A549 (cell line): ENCODE results near the gene DLG2. TPM values are rescaled to one million over a fixed set of nuclear protein-coding genes. Genes with fewer than 3 reads are reported as not detected.

Source experiments
- ATAC-seq, 2 experiments: fragments of 200-7000 bp in 1 of 2; fragments of >200 bp in 1 of 2; cut with Nextera tagmentation in 1 of 2; cut with Tn5 transposase in 1 of 2; 3 replicates each; pipeline versions ENCODE4 v1.8.0 to v1.9.1; 2018 to 2020; ENCODE audit warnings: mild to moderate bottlenecking in 1 of 2, moderate library complexity in 1 of 2
- CTCF ChIA-PET: fragments of 300-600 bp; sonication (Branson Sonifier 250); formaldehyde crosslinking; extraction: SDS; loops from one replicate; lab custom pipeline; 2021; ENCODE audit warnings: antibody characterized with exemption, inconsistent platforms; lab: Yijun Ruan, JAX
- POLR2A ChIA-PET: fragments of 350-600 bp; formaldehyde crosslinking; extraction: SDS; loops from one replicate; lab custom pipeline; 2021; ENCODE audit warnings: antibody characterized with exemption, inconsistent platforms; lab: Yijun Ruan, JAX
- DNase-seq, 2 experiments: peaks; one replicate each; pipeline versions ENCODE4 v3.0.0 to v3.0.0-alpha.2; 2011 to 2016; ENCODE audit warnings: low read depth in 1 of 2, low spot score in 1 of 2
- FAIRE-seq: peaks from 2 replicates; lab custom pipeline; 2011; peaks lifted over from hg19 to GRCh38; lab: Jason Lieb, UNC
- H3K27ac ChIP-seq, 2 experiments: fragments of >200 bp; sonication (Bioruptor Twin); formaldehyde crosslinking; 3 replicates each; pipeline ENCODE4 v1.5.1; 2016 to 2017
- H3K4me1 ChIP-seq: fragments of >200 bp; sonication (Bioruptor Twin); formaldehyde crosslinking; 3 replicates; pipeline ENCODE4 v1.6.1; 2016
- H3K4me2 ChIP-seq: fragments of >200 bp; sonication (Bioruptor Twin); formaldehyde crosslinking; 3 replicates; pipeline ENCODE4 v1.6.1; 2016
- H3K4me3 ChIP-seq: fragments of >200 bp; sonication (Bioruptor Twin); formaldehyde crosslinking; 3 replicates; pipeline ENCODE4 v1.5.1; 2016
- H3K9me3 ChIP-seq: fragments of >200 bp; sonication (Bioruptor Twin); formaldehyde crosslinking; 3 replicates; pipeline ENCODE4 v1.6.1; 2016
- FOXS1 ChIP-seq: fragments of 250-450 bp; sonication (Bioruptor Pico); IDR thresholded peaks from 2 replicates; pipeline ENCODE4 v1.5.0; 2020; ENCODE audit warnings: mild to moderate bottlenecking, moderate library complexity
- HEYL ChIP-seq: fragments of 250-450 bp; sonication (Bioruptor Pico); IDR thresholded peaks from 2 replicates; pipeline ENCODE4 v1.8.0; 2021; ENCODE audit warnings: mild to moderate bottlenecking, moderate library complexity
- HOXB13 ChIP-seq: fragments of 250-450 bp; sonication (Bioruptor Pico); IDR thresholded peaks from 2 replicates; pipeline ENCODE4 v1.5.0; 2020; ENCODE audit warnings: low read depth, mild to moderate bottlenecking, moderate library complexity
- HOXB5 ChIP-seq: fragments of 250-450 bp; sonication (Bioruptor Pico); IDR thresholded peaks from 2 replicates; pipeline ENCODE4 v1.5.0; 2020; ENCODE audit warnings: mild to moderate bottlenecking, moderate library complexity
- KDM5A ChIP-seq: fragments of 200-600 bp; sonication (generic); IDR thresholded peaks from 2 replicates; pipeline ENCODE4 v1.6.1; 2016; ENCODE audit warnings: antibody characterized with exemption, mild to moderate bottlenecking
- MAFK ChIP-seq: fragments of 450-650 bp; IDR thresholded peaks from 2 replicates; pipeline ENCODE4 v1.6.1; 2014; ENCODE audit not compliant: partially characterized antibody
- NFE2L2 ChIP-seq: fragments of 150-350 bp; conservative IDR thresholded peaks from 2 replicates; pipeline ENCODE4 v1.6.1; 2014; ENCODE audit warnings: low read length
- NR3C1 ChIP-seq: fragments of >200 bp; sonication (Bioruptor Twin); formaldehyde crosslinking; IDR thresholded peaks from 3 replicates; pipeline ENCODE4 v1.6.1; 2017
- POLR2AphosphoS2 ChIP-seq: conservative IDR thresholded peaks from 2 replicates; pipeline ENCODE4 v1.6.1; 2012; ENCODE audit warnings: low read length, improper control_type of control experiment, inconsistent platforms
- RAD21 ChIP-seq, 2 experiments: fragments of >200 bp in 1 of 2; sonication (Bioruptor Twin) in 1 of 2; formaldehyde crosslinking in 1 of 2; IDR thresholded peaks in 1 of 2; conservative IDR thresholded peaks in 1 of 2; 2 replicates in 1 of 2; 3 replicates in 1 of 2; pipeline ENCODE4 v1.6.1; 2012 to 2018; ENCODE audit warnings: inconsistent platforms in 1 of 2
- SMC3 ChIP-seq: fragments of >200 bp; sonication (Bioruptor Twin); formaldehyde crosslinking; IDR thresholded peaks from 3 replicates; pipeline ENCODE4 v1.6.1; 2018; ENCODE audit warnings: inconsistent platforms
- ZFP36 ChIP-seq: fragments of 450-650 bp; IDR thresholded peaks from 2 replicates; pipeline ENCODE4 v1.6.1; 2014; ENCODE audit warnings: borderline replicate concordance; ENCODE audit not compliant: partially characterized antibody
- WGBS: methylation state at CpG from one replicate; pipeline ENCODE4 v1.1.6; 2017; ENCODE audit errors: missing lambda C conversion rate; 5-methylcytosine and 5-hydroxymethylcytosine counted together
- polyA plus RNA-seq, 4 experiments: library from polyadenylated mRNA; depleted of rRNA in 3 of 4; stranded (reverse); fragments of >200 nt; fragmentation: RNase III in 1 of 4; extraction: RNeasy Plus Mini Kit Qiagen cat#74134 plus additional on column Dnase treatment in 1 of 4; gene quantifications; 2 replicates in 3 of 4; 3 replicates in 1 of 4; pipeline ENCODE4 v1.2.3, GENCODE V29; 2011 to 2017
- TF ChIP-seq, protein P1 (sequence below): fragments of >200 bp; sonication (Bioruptor Twin); formaldehyde crosslinking; IDR thresholded peaks from 2 replicates; pipeline ENCODE4 v1.6.1; 2016
- TF ChIP-seq, protein P2 (sequence below): fragments of 200-600 bp; sonication (generic); IDR thresholded peaks from 2 replicates; pipeline ENCODE4 v1.6.1; 2016; ENCODE audit warnings: antibody characterized with exemption, mild to moderate bottlenecking, moderate library complexity
- TF ChIP-seq, protein P3 (sequence below): fragments of 250-450 bp; sonication (Bioruptor Pico); IDR thresholded peaks from 2 replicates; pipeline ENCODE4 v1.5.0; 2020; ENCODE audit warnings: low read depth, mild to moderate bottlenecking, moderate library complexity
- TF ChIP-seq, protein P4 (sequence below): IDR thresholded peaks from 2 replicates; pipeline ENCODE4 v1.6.1; 2012

DLG2 gene
- polyA plus RNA-seq, 2 of the 4 experiments (the other 2 are of a cell fraction), result 0.26 to 0.79 TPM

DNA sequence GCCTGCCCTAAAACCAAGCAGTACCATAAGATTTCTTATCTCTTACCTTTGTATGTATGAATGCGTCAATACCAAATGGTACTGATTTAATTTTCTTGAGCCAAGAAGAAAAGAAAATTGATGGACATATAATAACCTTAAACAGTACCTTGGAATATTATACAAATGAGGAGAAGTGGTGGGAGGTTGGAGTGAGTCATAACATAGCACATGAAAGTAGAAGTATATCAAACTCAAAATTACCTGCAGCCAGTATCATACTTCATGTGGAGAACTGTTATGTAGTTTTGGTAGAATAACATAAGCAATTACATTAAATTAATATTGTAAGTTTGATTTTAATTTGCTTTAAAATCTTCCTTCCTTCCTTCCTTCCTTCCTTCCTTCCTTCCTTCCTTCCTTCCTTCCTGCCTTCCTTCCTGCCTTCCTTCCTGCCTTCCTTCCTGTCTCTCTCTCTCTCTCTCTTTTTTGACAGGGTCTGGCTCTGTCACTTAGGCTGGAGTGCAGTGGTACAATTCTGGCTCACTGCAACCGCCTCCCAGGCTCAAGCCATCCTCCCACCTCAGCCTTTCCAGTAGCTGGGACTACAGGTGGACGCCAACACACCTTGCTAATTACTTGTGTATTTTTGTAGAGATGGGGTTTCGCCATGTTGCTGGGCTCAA lies 1880.1 kb downstream of the DLG2 start:
- Histone ChIP-seq H3K4me2 (no peak overlapping the region), H3K9me3 (no peaks in the 10 kb centered on the region), H3K27ac (no peak overlapping the region), H3K4me3 (no peak overlapping the region), H3K4me1 (no peaks in the 10 kb centered on the region)
- TF ChIP-seq, protein P1, sequence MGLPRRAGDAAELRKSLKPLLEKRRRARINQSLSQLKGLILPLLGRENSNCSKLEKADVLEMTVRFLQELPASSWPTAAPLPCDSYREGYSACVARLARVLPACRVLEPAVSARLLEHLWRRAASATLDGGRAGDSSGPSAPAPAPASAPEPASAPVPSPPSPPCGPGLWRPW, result no peak
- DNase-seq, result no peak
- no peak for ATAC-seq
- FAIRE-seq, result no peak
- POLR2A ChIA-PET, result no interaction called here
- CTCF ChIA-PET, result no interaction called here
- WGBS, result 13% methylated on average over 4 of the region's 4 CpGs

DNA sequence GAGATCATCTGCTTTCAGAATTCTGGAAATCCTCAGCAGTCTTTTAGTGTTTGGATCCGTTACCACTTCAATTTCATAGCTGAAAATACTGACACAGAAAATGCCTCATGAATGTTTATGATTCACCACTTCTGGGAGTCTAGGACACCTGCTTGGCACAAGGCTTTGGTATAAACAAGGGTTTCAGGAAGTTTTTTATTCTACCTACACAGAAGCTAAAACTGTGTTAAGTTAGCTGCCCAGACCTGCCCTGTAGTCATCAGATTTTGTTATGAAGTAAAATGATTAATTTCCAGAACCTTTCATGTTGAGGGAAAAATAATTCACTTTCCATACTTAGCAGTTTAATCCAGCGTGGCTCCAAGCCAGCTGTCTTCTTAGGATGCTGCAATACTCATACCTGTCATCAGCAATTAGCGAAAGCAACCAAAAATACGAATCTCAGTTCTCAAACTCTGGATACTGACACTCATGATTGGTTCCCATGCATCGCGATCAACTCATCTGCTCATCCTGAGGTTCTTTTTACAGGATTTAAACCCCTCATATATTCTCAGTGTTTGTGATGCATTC lies 1882.4 kb downstream of the DLG2 start:
- Histone ChIP-seq H3K27ac (no peak overlapping the region), H3K4me2 (no peak overlapping the region), H3K4me1 (no peaks in the 10 kb centered on the region), H3K4me3 (no peak overlapping the region), H3K9me3 (no peaks in the 10 kb centered on the region)
- FAIRE-seq (no peak), DNase-seq (no peak), ATAC-seq (no peak)
- ChIA-PET CTCF (no interaction called here), POLR2A (no interaction called here)
- 32% methylated on average over 6 of the region's 6 CpGs for WGBS
- TF ChIP-seq HOXB13 (CRISPR knock-in tag), result no peak
- TF ChIP-seq ZFP36, result no peak
- TF ChIP-seq FOXS1 (CRISPR knock-in tag), result no peak
- TF ChIP-seq HOXB5 (CRISPR knock-in tag), result no peak
- TF ChIP-seq, protein P2, sequence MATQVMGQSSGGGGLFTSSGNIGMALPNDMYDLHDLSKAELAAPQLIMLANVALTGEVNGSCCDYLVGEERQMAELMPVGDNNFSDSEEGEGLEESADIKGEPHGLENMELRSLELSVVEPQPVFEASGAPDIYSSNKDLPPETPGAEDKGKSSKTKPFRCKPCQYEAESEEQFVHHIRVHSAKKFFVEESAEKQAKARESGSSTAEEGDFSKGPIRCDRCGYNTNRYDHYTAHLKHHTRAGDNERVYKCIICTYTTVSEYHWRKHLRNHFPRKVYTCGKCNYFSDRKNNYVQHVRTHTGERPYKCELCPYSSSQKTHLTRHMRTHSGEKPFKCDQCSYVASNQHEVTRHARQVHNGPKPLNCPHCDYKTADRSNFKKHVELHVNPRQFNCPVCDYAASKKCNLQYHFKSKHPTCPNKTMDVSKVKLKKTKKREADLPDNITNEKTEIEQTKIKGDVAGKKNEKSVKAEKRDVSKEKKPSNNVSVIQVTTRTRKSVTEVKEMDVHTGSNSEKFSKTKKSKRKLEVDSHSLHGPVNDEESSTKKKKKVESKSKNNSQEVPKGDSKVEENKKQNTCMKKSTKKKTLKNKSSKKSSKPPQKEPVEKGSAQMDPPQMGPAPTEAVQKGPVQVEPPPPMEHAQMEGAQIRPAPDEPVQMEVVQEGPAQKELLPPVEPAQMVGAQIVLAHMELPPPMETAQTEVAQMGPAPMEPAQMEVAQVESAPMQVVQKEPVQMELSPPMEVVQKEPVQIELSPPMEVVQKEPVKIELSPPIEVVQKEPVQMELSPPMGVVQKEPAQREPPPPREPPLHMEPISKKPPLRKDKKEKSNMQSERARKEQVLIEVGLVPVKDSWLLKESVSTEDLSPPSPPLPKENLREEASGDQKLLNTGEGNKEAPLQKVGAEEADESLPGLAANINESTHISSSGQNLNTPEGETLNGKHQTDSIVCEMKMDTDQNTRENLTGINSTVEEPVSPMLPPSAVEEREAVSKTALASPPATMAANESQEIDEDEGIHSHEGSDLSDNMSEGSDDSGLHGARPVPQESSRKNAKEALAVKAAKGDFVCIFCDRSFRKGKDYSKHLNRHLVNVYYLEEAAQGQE, result no peak
- TF ChIP-seq KDM5A, result no peak
- TF ChIP-seq, protein P3, sequence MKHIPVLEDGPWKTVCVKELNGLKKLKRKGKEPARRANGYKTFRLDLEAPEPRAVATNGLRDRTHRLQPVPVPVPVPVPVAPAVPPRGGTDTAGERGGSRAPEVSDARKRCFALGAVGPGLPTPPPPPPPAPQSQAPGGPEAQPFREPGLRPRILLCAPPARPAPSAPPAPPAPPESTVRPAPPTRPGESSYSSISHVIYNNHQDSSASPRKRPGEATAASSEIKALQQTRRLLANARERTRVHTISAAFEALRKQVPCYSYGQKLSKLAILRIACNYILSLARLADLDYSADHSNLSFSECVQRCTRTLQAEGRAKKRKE, result no peak
- TF ChIP-seq POLR2AphosphoS2, result no peak
- no peak for TF ChIP-seq NFE2L2
- no peak for TF ChIP-seq RAD21 (conservative IDR thresholded peaks at IDR 0.05 in 1 of 2, IDR thresholded peaks at IDR 0.05 in 1 of 2)
- TF ChIP-seq SMC3, result no peak
- no peak for TF ChIP-seq MAFK
- TF ChIP-seq NR3C1, result no peak

DNA sequence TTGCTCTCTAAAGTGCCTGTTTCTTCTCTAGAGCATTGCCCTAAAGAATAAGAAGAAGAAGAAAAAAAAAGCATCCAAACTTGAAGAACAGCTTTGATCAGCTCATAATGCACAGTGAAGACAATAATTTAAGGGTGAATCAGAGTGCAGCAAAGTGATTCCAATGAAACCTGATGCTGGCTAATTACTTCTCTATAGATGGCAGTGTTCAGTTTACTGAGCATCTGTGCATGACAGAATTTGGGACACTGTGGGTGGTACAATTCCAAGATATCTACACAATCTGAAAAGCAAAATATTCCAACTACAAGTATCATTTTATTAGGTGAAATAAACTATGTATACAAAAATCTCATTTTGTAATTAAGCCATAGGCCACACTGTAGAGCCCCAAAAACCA lies 1890.5 kb downstream of the DLG2 start:
- Histone ChIP-seq H3K9me3 (no peaks in the 10 kb centered on the region), H3K4me1 (no peaks in the 10 kb centered on the region), H3K4me2 (no peak overlapping the region), H3K27ac (no peak overlapping the region), H3K4me3 (no peak overlapping the region)
- DNase-seq, result no peak
- ChIA-PET POLR2A (no interaction called here), CTCF (interaction anchor here (0.7 kb wide), 1 partner anchor 17 kb away, joined by 3 read pairs; no protein-coding TSS in a partner anchor)
- TF ChIP-seq, protein P4, sequence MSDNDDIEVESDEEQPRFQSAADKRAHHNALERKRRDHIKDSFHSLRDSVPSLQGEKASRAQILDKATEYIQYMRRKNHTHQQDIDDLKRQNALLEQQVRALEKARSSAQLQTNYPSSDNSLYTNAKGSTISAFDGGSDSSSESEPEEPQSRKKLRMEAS, result no peak
- TF ChIP-seq HEYL (CRISPR knock-in tag) (no peak), NFE2L2 (no peak), HOXB5 (CRISPR knock-in tag) (no peak)
- no peak for FAIRE-seq
- no peak for ATAC-seq
